SK-N-SH (cell line): ENCODE results near the gene MIPEP. TPM values are rescaled to one million over a fixed set of nuclear protein-coding genes. Genes with fewer than 3 reads are reported as not detected.
"Not testable (repeated sequence)": the region's sequence is repeated elsewhere in the genome, so short reads cannot be mapped to it uniquely, and the experiment has no call there.

Experiments used
- CTCF ChIA-PET: fragments of 300-600, 350-600 bp; formaldehyde crosslinking; extraction: SDS; loops from one replicate; lab custom pipeline; 2021; lab: Yijun Ruan, JAX
- POLR2A ChIA-PET: fragments of 350-600 bp; sonication (Branson Sonifier 250); formaldehyde crosslinking; extraction: SDS; loops from one replicate; lab custom pipeline; 2020; ENCODE audit warnings: antibody characterized with exemption, inconsistent platforms; lab: Yijun Ruan, JAX
- DNase-seq: peaks from one replicate; pipeline ENCODE4 v3.0.0; 2012
- H2AFZ ChIP-seq: fragments of 200-600 bp; sonication (generic); 2 replicates; pipeline ENCODE4 v1.8.1; 2016; ENCODE audit warnings: antibody characterized with exemption, mild to moderate bottlenecking, low read depth
- H3F3A ChIP-seq: fragments of 200-600 bp; sonication (generic); replicated peaks from 2 replicates; pipeline ENCODE3; 2016; ENCODE audit warnings: antibody characterized with exemption, mild to moderate bottlenecking; ENCODE audit not compliant: insufficient read depth
- H3K27ac ChIP-seq, 2 experiments: fragments of 200-500 bp in 1 of 2; fragments of 200-600 bp in 1 of 2; sonication (Bioruptor generic) in 1 of 2; sonication (generic), shearing (Covaris generic) in 1 of 2; 2 replicates each; pipeline versions ENCODE4 v1.5.1 to v1.6.1; 2014 to 2016; ENCODE audit warnings: low read depth in 2 of 2, inconsistent platforms in 1 of 2, low read length in 1 of 2, mild to moderate bottlenecking in 1 of 2, mixed read lengths in 1 of 2
- H3K27me3 ChIP-seq: fragments of 200-600 bp; sonication (generic), shearing (Covaris generic); 2 replicates; pipeline ENCODE4 v1.6.1; 2016; ENCODE audit warnings: mixed run types; ENCODE audit not compliant: insufficient read depth
- H3K36me3 ChIP-seq, 2 experiments: fragments of 200-500 bp in 1 of 2; fragments of 200-600 bp in 1 of 2; sonication (Bioruptor generic) in 1 of 2; sonication (generic) in 1 of 2; replicated peaks in 1 of 2; 2 replicates each; pipeline versions ENCODE3 to v1.5.1; 2014 to 2016; ENCODE audit warnings: low read length in 1 of 2, mild to moderate bottlenecking in 1 of 2; ENCODE audit not compliant: insufficient read depth in 2 of 2, control insufficient read depth in 1 of 2
- H3K4me1 ChIP-seq, 2 experiments: fragments of 200-500 bp in 1 of 2; fragments of 200-600 bp in 1 of 2; sonication (Bioruptor generic) in 1 of 2; sonication (generic), shearing (Covaris generic) in 1 of 2; 2 replicates each; pipeline versions ENCODE4 v1.5.1 to v1.6.1; 2014 to 2016; ENCODE audit warnings: low read depth in 1 of 2, low read length in 1 of 2, mixed run types in 1 of 2; ENCODE audit not compliant: insufficient read depth in 2 of 2, control insufficient read depth in 1 of 2
- H3K4me2 ChIP-seq: fragments of 200-600 bp; sonication (generic), shearing (Covaris generic); 2 replicates; pipeline ENCODE4 v1.6.1; 2017; ENCODE audit warnings: mixed run types
- H3K4me3 ChIP-seq, 2 experiments: fragments of 200-500 bp in 1 of 2; fragments of 200-600 bp in 1 of 2; sonication (Bioruptor generic) in 1 of 2; sonication (generic), shearing (Covaris generic) in 1 of 2; 2 replicates each; pipeline versions ENCODE4 v1.5.1 to v1.8.1; 2014 to 2016; ENCODE audit warnings: low read depth in 2 of 2, inconsistent platforms in 1 of 2, low read length in 1 of 2, mild to moderate bottlenecking in 1 of 2, mixed read lengths in 1 of 2, moderate library complexity in 1 of 2
- H3K79me2 ChIP-seq: fragments of 200-600 bp; sonication (generic); 2 replicates; pipeline ENCODE4 v1.8.1; 2017; ENCODE audit warnings: mild to moderate bottlenecking; ENCODE audit not compliant: insufficient read depth
- H3K9ac ChIP-seq: fragments of 200-600 bp; sonication (generic); 2 replicates; pipeline ENCODE4 v1.6.1; 2017; ENCODE audit warnings: mixed run types
- H3K9me2 ChIP-seq: fragments of 200-600 bp; sonication (generic); 2 replicates; pipeline ENCODE4 v1.6.1; 2017; ENCODE audit warnings: mixed run types
- H3K9me3 ChIP-seq: fragments of 200-600 bp; sonication (generic); 2 replicates; pipeline ENCODE4 v1.6.1; 2017; ENCODE audit warnings: mixed run types, mild to moderate bottlenecking, moderate library complexity
- H4K20me1 ChIP-seq: fragments of 200-600 bp; sonication (generic); 2 replicates; pipeline ENCODE4 v1.6.1; 2017; ENCODE audit warnings: mild to moderate bottlenecking, mixed run types; ENCODE audit not compliant: insufficient read depth
- ELF1 ChIP-seq: IDR thresholded peaks from 2 replicates; pipeline ENCODE4 v1.4.0; 2012
- FOSL2 ChIP-seq: IDR thresholded peaks from 2 replicates; pipeline ENCODE4 v1.4.0; 2012; ENCODE audit warnings: low read depth, mild to moderate bottlenecking, moderate library complexity, borderline replicate concordance
- FOXJ3 ChIP-seq: sonication (generic); formaldehyde crosslinking; IDR thresholded peaks from 2 replicates; pipeline ENCODE4 v1.5.1; 2020; ENCODE audit warnings: mild to moderate bottlenecking, missing genetic modification reagents
- JUND ChIP-seq: IDR thresholded peaks from 2 replicates; pipeline ENCODE4 v1.4.0; 2012
- MXI1 ChIP-seq: IDR thresholded peaks from 2 replicates; pipeline ENCODE4 v1.6.1; 2012; ENCODE audit warnings: mild to moderate bottlenecking, low read depth, low read length, improper control_type of control experiment
- NFIC ChIP-seq: IDR thresholded peaks from 2 replicates; pipeline ENCODE4 v1.4.0; 2012; ENCODE audit warnings: borderline replicate concordance
- RAD21 ChIP-seq: IDR thresholded peaks from 2 replicates; pipeline ENCODE4 v1.6.1; 2012; ENCODE audit warnings: mild to moderate bottlenecking, low read length
- RFX5 ChIP-seq: IDR thresholded peaks from 2 replicates; pipeline ENCODE4 v1.6.1; 2012; ENCODE audit warnings: mild to moderate bottlenecking, improper control_type of control experiment, low read length
- SIN3A ChIP-seq: IDR thresholded peaks from 2 replicates; pipeline ENCODE4 v1.6.1; 2012; ENCODE audit warnings: low read depth, mild to moderate bottlenecking, low read length, moderate library complexity, borderline replicate concordance
- SMC3 ChIP-seq: IDR thresholded peaks from 2 replicates; pipeline ENCODE4 v1.6.1; 2012; ENCODE audit warnings: low read depth, low read length, improper control_type of control experiment
- WGBS: methylation state at CpG from one replicate; pipeline ENCODE4 v1.1.6; 2017; ENCODE audit warnings: low lambda C conversion rate; 5-methylcytosine and 5-hydroxymethylcytosine counted together
- polyA plus RNA-seq, 3 experiments: library from polyadenylated mRNA; depleted of rRNA; stranded (reverse); fragments of >200 nt; gene quantifications; 2 replicates each; pipeline ENCODE4 v1.2.3, GENCODE V29; 2012
- TF ChIP-seq, protein P1 (sequence below): fragments of 200-600 bp; sonication (generic); IDR thresholded peaks from 2 replicates; pipeline ENCODE4 v1.6.1; 2017; ENCODE audit warnings: antibody characterized with exemption, mild to moderate bottlenecking, moderate library complexity
- TF ChIP-seq, protein P2 (sequence below): IDR thresholded peaks from 2 replicates; pipeline ENCODE4; 2012

MIPEP gene
- polyA plus RNA-seq, 1 of the 3 experiments (the other 2 are of a cell fraction): 12.7 TPM

DNA sequence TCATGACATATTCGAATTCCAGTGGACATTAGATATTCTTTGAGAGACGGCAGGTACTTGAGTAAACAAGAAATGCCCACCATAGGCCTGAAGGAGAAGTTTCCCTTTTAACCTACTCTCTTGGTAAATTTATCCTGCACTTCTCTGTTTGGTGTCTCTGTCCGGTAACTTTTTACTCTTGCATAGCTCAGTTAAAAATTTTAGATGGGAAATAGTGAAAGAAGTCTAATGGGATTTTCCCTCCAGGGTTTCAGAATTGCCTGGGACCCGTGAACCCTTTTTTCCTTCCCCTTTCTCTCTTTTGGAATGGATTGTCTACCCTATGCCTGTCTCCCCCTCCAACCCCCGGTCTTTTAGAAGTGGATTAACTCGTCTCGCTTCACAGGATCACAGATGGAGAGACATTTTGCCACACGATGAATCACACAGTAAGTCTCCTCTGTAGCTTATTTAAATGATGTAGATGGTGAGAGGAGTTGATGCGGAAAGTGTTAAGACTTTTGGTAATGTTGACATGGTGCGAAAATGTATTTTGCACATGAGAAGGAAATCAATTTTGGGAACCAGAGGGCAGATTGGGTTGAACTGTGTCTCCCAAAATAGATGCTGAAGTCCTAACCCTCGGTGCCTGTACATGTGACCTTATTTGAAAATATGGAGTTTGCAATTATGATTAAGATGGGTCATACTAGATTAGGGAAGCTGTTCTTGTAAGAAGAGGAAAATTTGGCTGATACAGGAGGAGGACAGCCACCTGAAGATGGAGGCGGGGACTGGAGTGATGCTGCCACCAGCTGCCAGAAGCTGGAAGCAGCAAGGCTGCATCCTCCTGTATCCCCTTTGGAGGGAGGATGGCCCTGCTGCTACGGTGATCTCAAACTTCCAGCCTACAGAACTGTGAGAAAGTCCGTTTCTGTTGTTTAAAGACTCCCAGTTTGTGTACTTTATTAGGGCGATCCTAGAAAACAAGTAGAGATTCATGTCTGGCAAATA lies 711 bp upstream of the MIPEP start:
- no peaks in the 10 kb centered on the region for H3F3A ChIP-seq
- ChIA-PET POLR2A (no interaction called here), CTCF (interaction anchor here (0.6 to 2.4 kb wide), 35 partner anchors 9 to 1636 kb away, joined by 3 to 37 read pairs (median 4); partner anchors contain the start of genes SACS and TNFRSF19)
- H3K9ac ChIP-seq: peak overlapping the region; percentile 39; the same call in 1 of the 2 replicates
- DNase-seq: peak; percentile 41
- H3K27me3 ChIP-seq: no peaks in the 10 kb centered on the region
- peaks cover 0 to 7% of the 10 kb centered on the region in 2 experiments; a peak in 2 of 4 replicates for H3K4me1 ChIP-seq
- H3K4me3 ChIP-seq: peak overlapping the region; percentile 77 to 92
- H3K9me2 ChIP-seq: no peaks in the 10 kb centered on the region
- peaks cover 0 to 5% of the 10 kb centered on the region in 2 experiments for H3K36me3 ChIP-seq
- H3K4me2 ChIP-seq: peak overlapping the region; percentile 83
- H4K20me1 ChIP-seq: no peaks in the 10 kb centered on the region
- WGBS: 5% methylated on average over 14 of the region's 15 CpGs
- peak overlapping the region in 1 of 2 experiments; percentile 91; a peak in 3 of 4 replicates for H3K27ac ChIP-seq
- peak; percentile 17; the same call in 1 of the 2 replicates for TF ChIP-seq SMC3
- no peak for TF ChIP-seq NFIC
- TF ChIP-seq, protein P1, sequence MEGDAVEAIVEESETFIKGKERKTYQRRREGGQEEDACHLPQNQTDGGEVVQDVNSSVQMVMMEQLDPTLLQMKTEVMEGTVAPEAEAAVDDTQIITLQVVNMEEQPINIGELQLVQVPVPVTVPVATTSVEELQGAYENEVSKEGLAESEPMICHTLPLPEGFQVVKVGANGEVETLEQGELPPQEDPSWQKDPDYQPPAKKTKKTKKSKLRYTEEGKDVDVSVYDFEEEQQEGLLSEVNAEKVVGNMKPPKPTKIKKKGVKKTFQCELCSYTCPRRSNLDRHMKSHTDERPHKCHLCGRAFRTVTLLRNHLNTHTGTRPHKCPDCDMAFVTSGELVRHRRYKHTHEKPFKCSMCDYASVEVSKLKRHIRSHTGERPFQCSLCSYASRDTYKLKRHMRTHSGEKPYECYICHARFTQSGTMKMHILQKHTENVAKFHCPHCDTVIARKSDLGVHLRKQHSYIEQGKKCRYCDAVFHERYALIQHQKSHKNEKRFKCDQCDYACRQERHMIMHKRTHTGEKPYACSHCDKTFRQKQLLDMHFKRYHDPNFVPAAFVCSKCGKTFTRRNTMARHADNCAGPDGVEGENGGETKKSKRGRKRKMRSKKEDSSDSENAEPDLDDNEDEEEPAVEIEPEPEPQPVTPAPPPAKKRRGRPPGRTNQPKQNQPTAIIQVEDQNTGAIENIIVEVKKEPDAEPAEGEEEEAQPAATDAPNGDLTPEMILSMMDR: peak; percentile 55
- TF ChIP-seq RAD21: peak; percentile 54
- TF ChIP-seq, protein P2, sequence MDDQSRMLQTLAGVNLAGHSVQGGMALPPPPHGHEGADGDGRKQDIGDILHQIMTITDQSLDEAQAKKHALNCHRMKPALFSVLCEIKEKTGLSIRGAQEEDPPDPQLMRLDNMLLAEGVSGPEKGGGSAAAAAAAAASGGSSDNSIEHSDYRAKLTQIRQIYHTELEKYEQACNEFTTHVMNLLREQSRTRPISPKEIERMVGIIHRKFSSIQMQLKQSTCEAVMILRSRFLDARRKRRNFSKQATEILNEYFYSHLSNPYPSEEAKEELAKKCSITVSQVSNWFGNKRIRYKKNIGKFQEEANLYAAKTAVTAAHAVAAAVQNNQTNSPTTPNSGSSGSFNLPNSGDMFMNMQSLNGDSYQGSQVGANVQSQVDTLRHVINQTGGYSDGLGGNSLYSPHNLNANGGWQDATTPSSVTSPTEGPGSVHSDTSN: no peak
- H3K79me2 ChIP-seq: peaks cover 21% of the 10 kb centered on the region
- no peaks in the 10 kb centered on the region for H3K9me3 ChIP-seq
- peak overlapping the region; percentile 86 for H2AFZ ChIP-seq

DNA sequence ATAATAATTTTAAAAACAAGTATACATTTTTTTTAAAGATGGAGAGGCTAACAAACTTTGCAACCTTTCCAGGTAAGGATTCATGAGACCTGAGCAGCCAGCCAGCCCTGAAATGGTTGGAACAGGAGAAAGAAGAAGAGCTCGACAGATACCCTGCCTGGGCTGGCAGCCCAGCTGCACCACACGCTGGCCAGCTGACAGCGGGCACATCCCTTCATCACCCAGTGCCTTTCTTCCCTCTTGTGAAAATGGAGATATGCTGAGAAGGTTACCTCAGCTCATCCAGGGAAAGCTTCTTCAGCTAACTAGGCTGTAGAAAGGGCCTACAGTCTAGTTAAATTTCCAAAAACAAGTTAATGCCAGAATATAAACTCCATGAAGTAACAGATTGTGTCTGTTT lies 4.8 kb downstream of the MIPEP start:
- H3K4me3 ChIP-seq, POLR2A ChIA-PET, H3K4me1 ChIP-seq, H4K20me1 ChIP-seq, H3K27ac ChIP-seq, H2AFZ ChIP-seq, H3K4me2 ChIP-seq, H3K9me2 ChIP-seq, H3F3A ChIP-seq, DNase-seq, CTCF ChIA-PET, H3K9ac ChIP-seq, H3K9me3 ChIP-seq, H3K27me3 ChIP-seq: not testable (repeated sequence)
- 100% methylated on average over 3 of the region's 3 CpGs for WGBS
- Histone ChIP-seq H3K36me3 (peaks cover 8 to 18% of the 10 kb centered on the region in 2 experiments), H3K79me2 (peaks cover 21% of the 10 kb centered on the region)

DNA sequence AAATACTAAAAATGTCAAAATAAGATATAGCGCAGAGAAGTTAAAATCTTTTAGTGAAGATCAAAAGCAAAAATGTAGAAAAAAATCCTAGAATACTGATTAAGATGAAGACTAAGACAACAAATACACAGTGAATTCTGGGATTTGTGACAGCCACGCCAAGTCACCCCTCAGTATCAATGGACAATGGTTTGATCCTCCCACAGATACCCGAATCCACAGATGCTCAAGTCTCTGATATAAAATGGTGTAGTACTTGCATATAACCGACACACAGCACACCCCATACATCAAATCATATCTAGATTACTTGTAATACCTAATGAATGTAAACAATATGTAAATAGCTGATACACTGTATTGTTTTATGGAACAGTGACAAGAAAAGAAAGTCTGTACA lies 5.9 kb downstream of the MIPEP start:
- peaks cover 0 to 7% of the 10 kb centered on the region in 2 experiments; a peak in 2 of 4 replicates for H3K4me1 ChIP-seq
- H4K20me1 ChIP-seq: no peaks in the 10 kb centered on the region
- POLR2A ChIA-PET: no interaction called here
- DNase-seq: no peak
- no peak overlapping the region for H3K4me3 ChIP-seq
- no peak for TF ChIP-seq MXI1
- TF ChIP-seq FOSL2: no peak
- TF ChIP-seq, protein P2: no peak
- no peak for TF ChIP-seq SIN3A
- TF ChIP-seq RFX5: no peak
- TF ChIP-seq JUND: no peak
- no peak for TF ChIP-seq ELF1
- TF ChIP-seq FOXJ3 (CRISPR knock-in tag): no peak
- no peaks in the 10 kb centered on the region for H3K9me2 ChIP-seq
- CTCF ChIA-PET: no interaction called here
- peaks cover 14 to 19% of the 10 kb centered on the region in 2 experiments for H3K36me3 ChIP-seq
- no peak overlapping the region for H3K27ac ChIP-seq
- no peak overlapping the region for H2AFZ ChIP-seq
- H3K27me3 ChIP-seq: no peaks in the 10 kb centered on the region
- H3K79me2 ChIP-seq: peaks cover 21% of the 10 kb centered on the region
- H3F3A ChIP-seq: no peaks in the 10 kb centered on the region
- no peak overlapping the region for H3K4me2 ChIP-seq
- no peak overlapping the region for H3K9ac ChIP-seq
- WGBS: 97% methylated on average over 4 of the region's 4 CpGs
- H3K9me3 ChIP-seq: no peaks in the 10 kb centered on the region
